Measurements from ENCODE around the gene AEBP2. TPM values are rescaled to one million over a fixed set of nuclear protein-coding genes. Genes with fewer than 3 reads are reported as not detected.
A peak's percentile ranks its signal among the peaks of the same experiment; 100 is the strongest.

The AEBP2 gene
- total and polyA plus RNA-seq, 2 of the 8 experiments (the other 6 are each of a cell fraction or from before 2014, with no cell fraction given), result 13.6 to 61.4 TPM

DNA sequence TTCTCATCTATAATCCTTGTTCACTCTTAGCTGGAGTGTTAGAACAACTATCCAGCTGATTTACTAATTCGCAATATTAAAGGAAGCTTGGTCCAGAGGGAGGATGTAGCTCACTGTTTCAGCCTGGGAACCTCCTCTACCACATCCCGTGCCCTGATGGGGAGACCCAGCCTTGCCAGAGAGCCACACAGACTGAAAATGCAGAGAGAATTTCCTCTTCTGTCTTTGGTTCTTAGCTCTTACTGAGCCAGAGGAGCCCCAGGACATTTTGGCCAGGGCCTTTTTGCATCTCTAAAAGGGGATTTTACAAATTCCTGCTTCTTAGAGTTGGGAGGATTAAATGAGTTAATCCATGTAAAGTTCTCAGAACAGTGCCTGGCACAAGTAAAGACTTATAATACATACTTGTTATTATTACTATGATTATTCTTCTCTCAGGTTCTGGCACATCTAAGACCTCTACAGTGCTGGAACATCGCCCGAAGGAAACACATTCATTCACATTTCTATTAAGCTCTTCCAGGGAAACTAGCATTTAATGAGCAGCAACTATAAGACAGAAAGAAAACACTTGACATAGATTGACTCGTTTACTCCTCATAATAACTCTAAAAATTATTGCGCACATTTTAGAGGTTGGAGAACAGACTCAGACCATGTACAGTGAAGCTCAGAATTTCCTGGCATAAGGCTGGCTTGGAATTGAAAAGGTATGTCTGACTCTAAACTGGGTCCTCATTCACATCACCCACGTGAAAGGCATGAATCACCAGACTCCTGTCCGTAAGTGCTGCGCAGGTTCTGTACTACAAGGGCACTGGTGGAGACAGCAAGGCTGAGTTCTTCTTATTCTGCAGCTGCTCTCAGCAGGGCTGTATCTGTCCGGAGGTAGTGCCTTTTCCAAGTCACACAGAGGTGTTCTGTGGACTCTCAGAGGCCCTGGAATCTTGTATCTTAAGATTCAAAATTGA, 27.8 kb upstream of the AEBP2 start:
- Histone ChIP-seq H4K20me1 (replicated peaks in 1 of 2; ENCODE audit: control insufficient read depth in 1 of 2, insufficient read depth in 2 of 2, low read length in 2 of 2) (no peaks in the 10 kb centered on the region), H2BK12ac (ENCODE audit: low read depth, low read length) (peak overlapping the region; percentile 82; the same call in 1 of the 2 replicates), H3K4ac (replicated peaks; ENCODE audit: insufficient read length, low read depth, low read length) (peak overlapping the region; percentile 1), H4K5ac (ENCODE audit: insufficient read length, low read depth, low read length) (peak overlapping the region; percentile 12), H3K9me3 (ENCODE audit: insufficient read depth in 2 of 2, low read depth in 1 of 2, low read length in 1 of 2) (no peaks in the 10 kb centered on the region), H4K91ac (replicated peaks; ENCODE audit: insufficient read length, low read length) (peak overlapping the region; percentile 36), H3K56ac (replicated peaks; ENCODE audit: insufficient read length, low read depth, low read length) (no peak overlapping the region), H3K36me3 (ENCODE audit: control insufficient read depth in 2 of 4, insufficient read depth in 4 of 4, low read length in 3 of 4) (no peaks in the 10 kb centered on the region), H3K79me2 (ENCODE audit: control insufficient read depth in 1 of 2, insufficient read depth in 2 of 2, low read length in 2 of 2) (no peaks in the 10 kb centered on the region), H2AFZ (ENCODE audit: low read length) (no peak overlapping the region), H3K4me1 (replicated peaks in 1 of 4; ENCODE audit: control insufficient read depth in 3 of 4, insufficient read depth in 4 of 4, low read length in 3 of 4) (peaks cover 8 to 13% (median 9%) of the 10 kb centered on the region in 4 experiments; a peak in 5 of 7 replicates), H2BK5ac (ENCODE audit: low read depth, low read length) (no peak overlapping the region; the same call in 1 of the 2 replicates), H4K8ac (ENCODE audit: extremely low read depth, insufficient read depth, low read length) (no peak overlapping the region), H3K14ac (ENCODE audit: insufficient read length) (no peak overlapping the region), H2BK20ac (ENCODE audit: low read length) (no peak overlapping the region), H3K79me1 (ENCODE audit: low read depth, low read length) (no peaks in the 10 kb centered on the region), H3K18ac (ENCODE audit: extremely low read depth, low read length) (peak overlapping the region; percentile 96), H2BK120ac (replicated peaks; ENCODE audit: low read depth, low read length) (peak overlapping the region; percentile 63), H2AK5ac (ENCODE audit: low read depth, low read length) (peak overlapping the region; percentile 43; the same call in 1 of the 2 replicates), H3K23me2 (ENCODE audit: low read depth, low read length) (no peaks in the 10 kb centered on the region), H3K4me3 (ENCODE audit: extremely low read depth in 1 of 4, insufficient read depth in 2 of 4, low read depth in 3 of 4, low read length in 4 of 4) (no peak overlapping the region; a peak in 1 of 8 replicates), H3K27ac (ENCODE audit: low read depth, low read length) (no peak overlapping the region), H3K4me2 (ENCODE audit: insufficient read depth in 1 of 2, low read depth in 2 of 2, low read length in 2 of 2) (no peak overlapping the region; a peak in 1 of 4 replicates), H3K23ac (ENCODE audit: insufficient read length) (no peak overlapping the region), H2BK15ac (ENCODE audit: low read length) (peak overlapping the region; percentile 61; the same call in 1 of the 2 replicates), H3K9ac (replicated peaks in 1 of 4; ENCODE audit: extremely low read depth in 1 of 4, low read depth in 3 of 4, low read length in 3 of 4) (no peak overlapping the region), H3K27me3 (replicated peaks in 1 of 4; ENCODE audit: control insufficient read depth in 3 of 4, extremely low read depth in 1 of 4, insufficient read depth in 3 of 4, low read length in 3 of 4) (no peaks in the 10 kb centered on the region)
- CTCF ChIA-PET (ENCODE audit: partially characterized antibody), result interaction anchor here (0.5 to 0.9 kb wide), 4 partner anchors 11 to 1369 kb away, joined by 3 to 4 read pairs (median 3); no protein-coding TSS in a partner anchor
- FAIRE-seq, result peak; percentile 77
- POLR2A ChIA-PET (ENCODE audit: partially characterized antibody), result interaction anchor here (0.6 to 1.9 kb wide), 2 partner anchors 27 to 42 kb away, joined by 3 to 4 read pairs; no protein-coding TSS in a partner anchor
- no peak for DNase-seq (ENCODE audit: low read depth in 1 of 2, low spot score in 2 of 2)
- 79% methylated on average over 10 of the region's 10 CpGs; no CpG with 5 or more reads in 1 of the 2 experiments for WGBS, 2 experiments (ENCODE audit: extremely low coverage in 1 of 2, insufficient coverage in 1 of 2, insufficient read length in 1 of 2, insufficient replicate concordance in 2 of 2, low coverage in 1 of 2, low lambda C conversion rate in 2 of 2, missing lambda C conversion rate in 1 of 2)
- no peak for TF ChIP-seq CBX8 (IDR thresholded peaks at IDR 0.05; ENCODE audit: borderline replicate concordance, low read depth, low read length)

Measured in H1 (cell line).